Suprapubic skin (tissue), 4 donors: ENCODE results near the gene CREB5. TPM values are rescaled to one million over a fixed set of nuclear protein-coding genes. Genes with fewer than 3 reads are reported as not detected.

ENCODE experiments used
- DNase-seq, 2 donors: peaks; one replicate each; pipeline ENCODE4 v3.0.0-alpha.2; 2019; ENCODE audit warnings: low spot score in 2 of 2
- H3K27ac ChIP-seq: fragments of 200-600 bp; sonication (generic); one replicate; pipeline ENCODE4 v1.5.1; 2019
- H3K27me3 ChIP-seq: fragments of 200-600 bp; sonication (generic); one replicate; pipeline ENCODE4 v1.5.1; 2019
- H3K36me3 ChIP-seq: fragments of 200-600 bp; sonication (generic); one replicate; pipeline ENCODE4 v1.5.1; 2019
- H3K4me1 ChIP-seq: fragments of 200-600 bp; sonication (generic); one replicate; pipeline ENCODE4 v1.5.1; 2019
- H3K4me3 ChIP-seq: fragments of 200-600 bp; sonication (generic); one replicate; pipeline ENCODE4 v1.5.1; 2019; ENCODE audit warnings: mild to moderate bottlenecking
- H3K9me3 ChIP-seq: fragments of 200-600 bp; sonication (generic); one replicate; pipeline ENCODE4 v1.5.1; 2019
- CTCF ChIP-seq, 2 donors: fragments of 200-600 bp in 1 of 2; fragments of 450-650 bp in 1 of 2; sonication (generic) in 1 of 2; IDR thresholded peaks; one replicate each; pipeline ENCODE4 v1.5.1; 2016 to 2019; ENCODE audit warnings: antibody characterized with exemption in 2 of 2, mild to moderate bottlenecking in 1 of 2, moderate library complexity in 1 of 2
- EP300 ChIP-seq: sonication (generic); formaldehyde crosslinking; IDR thresholded peaks from one replicate; pipeline ENCODE4 v1.6.1; 2017; ENCODE audit warnings: antibody characterized with exemption
- POLR2A ChIP-seq, 2 donors: fragments of 450-650 bp; IDR thresholded peaks; one replicate each; pipeline ENCODE4 v1.6.1; 2017; ENCODE audit warnings: antibody characterized with exemption in 2 of 2, mild to moderate bottlenecking in 2 of 2, moderate library complexity in 2 of 2
- POLR2AphosphoS5 ChIP-seq, 3 donors: sonication (generic); formaldehyde crosslinking; IDR thresholded peaks; one replicate each; pipeline ENCODE4 v1.6.1; 2017; ENCODE audit warnings: antibody characterized with exemption in 3 of 3
- WGBS: methylation state at CpG from one replicate; pipeline ENCODE4 v1.1.5; 2018; 5-methylcytosine and 5-hydroxymethylcytosine counted together
- total RNA-seq, 4 donors: library from RNA; depleted of rRNA; stranded (reverse); fragments of >200 nt; gene quantifications; one replicate each; pipeline ENCODE4 v1.1.0, GENCODE V29; 2016

Gene CREB5
- total RNA-seq, 4 donors from 2014 or later = 6.2 to 12.1 (median 10.0) TPM

- H3K9me3 ChIP-seq = no peaks in the 10 kb centered on the region
- H3K27ac ChIP-seq = no peak overlapping the region
- no peak for DNase-seq
- no peaks in the 10 kb centered on the region for H3K36me3 ChIP-seq
- peaks cover 2% of the 10 kb centered on the region for H3K4me1 ChIP-seq
- no peaks in the 10 kb centered on the region for H3K27me3 ChIP-seq
- no peak for TF ChIP-seq EP300
- no peak overlapping the region for H3K4me3 ChIP-seq
- WGBS = 81% methylated on average over 11 of the region's 11 CpGs
Measured at GRCh38 chr7:28490831-28491230, 78.5 kb downstream of the CREB5 start.

- no peak for DNase-seq
- no peak for TF ChIP-seq CTCF (IDR thresholded peaks at IDR 0.05)
- no peak for TF ChIP-seq EP300
- TF ChIP-seq POLR2A (IDR thresholded peaks at IDR 0.05) = no peak
- TF ChIP-seq POLR2AphosphoS5 (IDR thresholded peaks at IDR 0.05) = no peak
- H3K4me1 ChIP-seq = no peaks in the 10 kb centered on the region
- H3K27ac ChIP-seq = no peak overlapping the region
- no peaks in the 10 kb centered on the region for H3K9me3 ChIP-seq
- no peaks in the 10 kb centered on the region for H3K36me3 ChIP-seq
- H3K27me3 ChIP-seq = no peaks in the 10 kb centered on the region
- H3K4me3 ChIP-seq = no peak overlapping the region
Measured at GRCh38 chr7:28493477-28493876, 81.2 kb downstream of the CREB5 start.

GRCh38 chr7:28497009-28497408 lies 84.7 kb downstream of the CREB5 start:
- H3K27me3 ChIP-seq = no peaks in the 10 kb centered on the region
- no peaks in the 10 kb centered on the region for H3K4me1 ChIP-seq
- DNase-seq = no peak
- no peak for TF ChIP-seq POLR2A (IDR thresholded peaks at IDR 0.05)
- no peak for TF ChIP-seq CTCF (IDR thresholded peaks at IDR 0.05)
- TF ChIP-seq EP300 = no peak
- TF ChIP-seq POLR2AphosphoS5 (IDR thresholded peaks at IDR 0.05) = no peak
- WGBS = 67% methylated on average over 2 of the region's 2 CpGs
- H3K9me3 ChIP-seq = no peaks in the 10 kb centered on the region
- no peaks in the 10 kb centered on the region for H3K36me3 ChIP-seq
- H3K27ac ChIP-seq = no peak overlapping the region
- no peak overlapping the region for H3K4me3 ChIP-seq

- 90% methylated on average over 4 of the region's 4 CpGs for WGBS
- DNase-seq = no peak
- Histone ChIP-seq H3K27me3 (no peaks in the 10 kb centered on the region), H3K4me3 (no peak overlapping the region), H3K27ac (no peak overlapping the region), H3K4me1 (no peaks in the 10 kb centered on the region), H3K9me3 (no peaks in the 10 kb centered on the region), H3K36me3 (no peaks in the 10 kb centered on the region)
- no peak for TF ChIP-seq POLR2AphosphoS5 (IDR thresholded peaks at IDR 0.05)
- no peak for TF ChIP-seq EP300
- TF ChIP-seq CTCF (IDR thresholded peaks at IDR 0.05) = no peak
- no peak for TF ChIP-seq POLR2A (IDR thresholded peaks at IDR 0.05)
Measured at GRCh38 chr7:28498636-28499035, 86.3 kb downstream of the CREB5 start.

- no peaks in the 10 kb centered on the region for H3K27me3 ChIP-seq
- no peak for DNase-seq
- no peaks in the 10 kb centered on the region for H3K9me3 ChIP-seq
- H3K36me3 ChIP-seq = no peaks in the 10 kb centered on the region
- WGBS = 74% methylated on average over 5 of the region's 5 CpGs
- H3K4me1 ChIP-seq = no peaks in the 10 kb centered on the region
- no peak for TF ChIP-seq EP300
- TF ChIP-seq POLR2A (IDR thresholded peaks at IDR 0.05) = no peak
- TF ChIP-seq CTCF (IDR thresholded peaks at IDR 0.05) = no peak
- no peak for TF ChIP-seq POLR2AphosphoS5 (IDR thresholded peaks at IDR 0.05)
- H3K27ac ChIP-seq = no peak overlapping the region
- H3K4me3 ChIP-seq = no peak overlapping the region
Measured at GRCh38 chr7:28500138-28500537, 87.8 kb downstream of the CREB5 start.

- Histone ChIP-seq H3K4me3 (no peak overlapping the region), H3K27me3 (no peaks in the 10 kb centered on the region), H3K36me3 (no peaks in the 10 kb centered on the region), H3K9me3 (no peaks in the 10 kb centered on the region), H3K4me1 (no peaks in the 10 kb centered on the region), H3K27ac (no peak overlapping the region)
- no peak for DNase-seq
- 88% methylated on average over 1 of the region's 1 CpG for WGBS
- TF ChIP-seq EP300 = no peak
- no peak for TF ChIP-seq CTCF (IDR thresholded peaks at IDR 0.05)
- TF ChIP-seq POLR2AphosphoS5 (IDR thresholded peaks at IDR 0.05) = no peak
- TF ChIP-seq POLR2A (IDR thresholded peaks at IDR 0.05) = no peak
Measured at GRCh38 chr7:28502408-28502807, 90.1 kb downstream of the CREB5 start.
